Testis (tissue), 2 donors: ENCODE results near the gene IDH3B.

Experiments
- CTCF ChIP-seq, 3 experiments: fragments of 450-650 bp in 2 of 3; fragments of 200-600 bp in 1 of 3; sonication (generic) in 1 of 3; IDR thresholded peaks; one replicate each; pipeline ENCODE4 v1.5.1; 2016 to 2019; ENCODE audit warnings: antibody characterized with exemption in 3 of 3, mild to moderate bottlenecking in 2 of 3, moderate library complexity in 1 of 3
- POLR2A ChIP-seq: fragments of 450-650 bp; IDR thresholded peaks from one replicate; pipeline ENCODE4 v1.6.1; 2017; ENCODE audit warnings: antibody characterized with exemption, mild to moderate bottlenecking, moderate library complexity

DNA sequence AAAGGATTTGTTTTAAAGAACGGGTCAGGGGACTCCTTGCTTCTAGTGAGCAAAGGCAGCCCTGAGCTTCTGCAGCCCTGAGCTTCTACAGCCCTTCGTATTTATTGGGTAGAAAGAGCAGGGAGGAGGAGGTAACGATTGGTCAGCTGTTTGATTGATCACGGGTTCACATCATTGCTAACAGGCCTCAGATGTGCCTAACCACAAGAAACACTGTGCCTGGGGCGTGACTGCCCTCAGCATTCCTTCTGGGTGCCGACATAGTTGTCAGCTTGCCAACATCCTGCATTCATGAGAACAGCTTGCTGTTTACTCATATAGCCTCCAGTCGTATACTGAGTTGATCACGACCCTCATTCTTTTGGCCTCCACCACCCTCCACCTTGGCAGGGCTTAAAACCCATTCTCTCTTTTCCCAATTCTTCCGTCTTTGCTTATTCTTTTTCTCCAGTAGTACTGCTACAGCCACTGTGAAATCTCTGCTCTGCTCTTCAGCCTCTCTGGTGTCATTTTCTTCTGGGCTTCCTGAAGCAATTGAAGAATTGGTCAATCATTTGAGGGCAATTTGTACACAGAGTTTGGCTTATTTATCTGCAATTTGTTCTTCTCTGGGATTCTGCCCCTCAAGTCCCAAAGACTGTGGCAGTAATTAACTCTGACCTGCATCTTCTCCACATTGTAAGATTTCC lies 37.0 kb downstream of the IDH3B start:
- TF ChIP-seq CTCF (IDR thresholded peaks at IDR 0.05) (no peak), POLR2A (no peak)
